ENCODE results near the gene UXT. TPM values are rescaled to one million over a fixed set of nuclear protein-coding genes. Genes with fewer than 3 reads are reported as not detected.

The UXT gene
- total and polyA plus RNA-seq, 2 donors (not counting 1 experiment from before 2014, with no cell fraction given), result 111 to 141 TPM

GRCh38 chrX:47611926-47612325 is 47.1 kb downstream of the UXT start:
- Histone ChIP-seq H3K27ac (ENCODE audit: insufficient read depth, low read length) (no peak overlapping the region), H3K36me3 (ENCODE audit: control insufficient read depth, insufficient read depth, low read length) (no peaks in the 10 kb centered on the region), H3K27me3 (ENCODE audit: control insufficient read depth, insufficient read depth, low read length) (peaks cover 3% of the 10 kb centered on the region), H3K79me2 (ENCODE audit: control insufficient read depth, insufficient read depth, low read length) (no peaks in the 10 kb centered on the region), H4K20me1 (ENCODE audit: control insufficient read depth, extremely low read depth, insufficient read depth, low read length) (no peaks in the 10 kb centered on the region), H3K4me3 (replicated peaks in 1 of 4; ENCODE audit: control extremely low read depth in 1 of 4, insufficient read depth in 1 of 4, low read depth in 3 of 4, low read length in 4 of 4) (no peak overlapping the region), H3K4me1 (ENCODE audit: control insufficient read depth, extremely low read depth, insufficient read depth, low read length) (no peaks in the 10 kb centered on the region), H3K9me3 (ENCODE audit: control insufficient read depth, insufficient read depth, low read depth, low read length) (no peaks in the 10 kb centered on the region), H3K9ac (ENCODE audit: insufficient read depth, low read length) (no peak overlapping the region), H3K4me2 (ENCODE audit: extremely low read depth, insufficient read depth, low read length) (no peak overlapping the region), H2AFZ (ENCODE audit: low read length) (no peak overlapping the region)
- DNase-seq (ENCODE audit: low read depth in 2 of 2), result no peak
- TF ChIP-seq EZH2 (IDR thresholded peaks at IDR 0.05; ENCODE audit: low read length, missing control alignments) (no peak), CTCF (conservative IDR thresholded peaks at IDR 0.05 in 1 of 2, IDR thresholded peaks at IDR 0.05 in 1 of 2; ENCODE audit: low read depth in 1 of 2, low read length in 2 of 2) (no peak)

- Histone ChIP-seq H3K27ac (ENCODE audit: insufficient read depth, low read length) (no peak overlapping the region), H3K9me3 (ENCODE audit: control insufficient read depth, insufficient read depth, low read depth, low read length) (no peaks in the 10 kb centered on the region), H2AFZ (ENCODE audit: low read length) (no peak overlapping the region), H3K4me1 (ENCODE audit: control insufficient read depth, extremely low read depth, insufficient read depth, low read length) (no peaks in the 10 kb centered on the region), H3K4me3 (replicated peaks in 1 of 4; ENCODE audit: control extremely low read depth in 1 of 4, insufficient read depth in 1 of 4, low read depth in 3 of 4, low read length in 4 of 4) (no peak overlapping the region), H3K79me2 (ENCODE audit: control insufficient read depth, insufficient read depth, low read length) (no peaks in the 10 kb centered on the region), H3K4me2 (ENCODE audit: extremely low read depth, insufficient read depth, low read length) (no peak overlapping the region), H3K9ac (ENCODE audit: insufficient read depth, low read length) (no peak overlapping the region), H4K20me1 (ENCODE audit: control insufficient read depth, extremely low read depth, insufficient read depth, low read length) (no peaks in the 10 kb centered on the region), H3K27me3 (ENCODE audit: control insufficient read depth, insufficient read depth, low read length) (peaks cover 3% of the 10 kb centered on the region), H3K36me3 (ENCODE audit: control insufficient read depth, insufficient read depth, low read length) (no peaks in the 10 kb centered on the region)
- TF ChIP-seq CTCF (conservative IDR thresholded peaks at IDR 0.05 in 1 of 2, IDR thresholded peaks at IDR 0.05 in 1 of 2; ENCODE audit: low read depth in 1 of 2, low read length in 2 of 2) (no peak), EZH2 (IDR thresholded peaks at IDR 0.05; ENCODE audit: low read length, missing control alignments) (no peak)
- DNase-seq (ENCODE audit: low read depth in 2 of 2), result no peak
Observed at GRCh38 chrX:47611489-47611888, 47.5 kb downstream of the UXT start.

GRCh38 chrX:47610511-47610910 is 48.5 kb downstream of the UXT start:
- Histone ChIP-seq H3K36me3 (ENCODE audit: control insufficient read depth, insufficient read depth, low read length) (no peaks in the 10 kb centered on the region), H3K9me3 (ENCODE audit: control insufficient read depth, insufficient read depth, low read depth, low read length) (no peaks in the 10 kb centered on the region), H3K79me2 (ENCODE audit: control insufficient read depth, insufficient read depth, low read length) (no peaks in the 10 kb centered on the region), H4K20me1 (ENCODE audit: control insufficient read depth, extremely low read depth, insufficient read depth, low read length) (no peaks in the 10 kb centered on the region), H3K4me1 (ENCODE audit: control insufficient read depth, extremely low read depth, insufficient read depth, low read length) (no peaks in the 10 kb centered on the region), H3K4me2 (ENCODE audit: extremely low read depth, insufficient read depth, low read length) (no peak overlapping the region), H2AFZ (ENCODE audit: low read length) (no peak overlapping the region), H3K9ac (ENCODE audit: insufficient read depth, low read length) (no peak overlapping the region), H3K27ac (ENCODE audit: insufficient read depth, low read length) (no peak overlapping the region), H3K4me3 (replicated peaks in 1 of 4; ENCODE audit: control extremely low read depth in 1 of 4, insufficient read depth in 1 of 4, low read depth in 3 of 4, low read length in 4 of 4) (no peak overlapping the region), H3K27me3 (ENCODE audit: control insufficient read depth, insufficient read depth, low read length) (peaks cover 3% of the 10 kb centered on the region)
- no peak for DNase-seq (ENCODE audit: low read depth in 2 of 2)
- no peak for TF ChIP-seq CTCF (conservative IDR thresholded peaks at IDR 0.05 in 1 of 2, IDR thresholded peaks at IDR 0.05 in 1 of 2; ENCODE audit: low read depth in 1 of 2, low read length in 2 of 2)
